ENCODE results near the gene ETDC. TPM values are rescaled to one million over a fixed set of nuclear protein-coding genes. Genes with fewer than 3 reads are reported as not detected.

ETDC gene
- total RNA-seq, 1 donor from 2014 or later = not detected

GRCh38 chrX:135328421-135329005 lies 19.2 kb downstream of the ETDC start:
- no peak overlapping the region for H3K4me3 ChIP-seq
- no peaks in the 10 kb centered on the region for H3K4me1 ChIP-seq
- no peaks in the 10 kb centered on the region for H3K27me3 ChIP-seq (ENCODE audit: low read depth)
- no peak overlapping the region for H3K27ac ChIP-seq
- intact Hi-C loops (cut with DNase I) = no loop called here
- no peaks in the 10 kb centered on the region for H3K36me3 ChIP-seq
- H3K9me3 ChIP-seq = no peaks in the 10 kb centered on the region
- no peak for TF ChIP-seq CTCF (IDR thresholded peaks at IDR 0.05)
- ATAC-seq (no peak), DNase-seq (no peak)

DNA sequence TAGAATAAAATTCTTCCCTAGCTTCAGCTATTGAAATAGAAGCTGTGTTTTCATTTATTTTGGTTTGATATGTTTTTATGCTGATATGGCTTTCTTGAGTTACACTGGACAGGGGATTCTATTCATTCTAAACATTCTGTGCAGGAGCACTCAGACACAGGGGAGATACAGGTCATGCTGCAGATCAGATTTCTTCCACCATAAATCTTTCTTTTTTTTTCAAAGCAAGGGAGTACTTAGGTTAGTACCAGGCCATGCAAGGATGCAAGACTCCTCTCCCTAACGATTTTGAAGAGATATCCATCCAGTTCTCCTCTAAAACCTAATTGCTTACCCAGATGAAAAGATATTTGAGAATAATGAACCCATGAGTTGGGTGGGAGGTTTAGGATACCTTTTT lies 21.4 kb downstream of the ETDC start:
- Histone ChIP-seq H3K36me3 (no peaks in the 10 kb centered on the region), H3K4me3 (no peak overlapping the region), H3K27me3 (ENCODE audit: low read depth) (no peaks in the 10 kb centered on the region), H3K4me1 (no peaks in the 10 kb centered on the region), H3K9me3 (no peaks in the 10 kb centered on the region), H3K27ac (no peak overlapping the region)
- TF ChIP-seq CTCF (IDR thresholded peaks at IDR 0.05) = no peak
- ATAC-seq (no peak), DNase-seq (no peak)
- intact Hi-C loops (cut with DNase I) = no loop called here

- DNase-seq (no peak), ATAC-seq (no peak)
- Histone ChIP-seq H3K27me3 (ENCODE audit: low read depth) (no peaks in the 10 kb centered on the region), H3K27ac (no peak overlapping the region), H3K36me3 (no peaks in the 10 kb centered on the region), H3K4me1 (no peaks in the 10 kb centered on the region), H3K9me3 (no peaks in the 10 kb centered on the region), H3K4me3 (no peak overlapping the region)
- intact Hi-C loops (cut with DNase I) = no loop called here
- TF ChIP-seq CTCF (IDR thresholded peaks at IDR 0.05) = no peak
These were observed 22.2 kb downstream of the ETDC start for GRCh38 chrX:135331525-135331924.

DNA sequence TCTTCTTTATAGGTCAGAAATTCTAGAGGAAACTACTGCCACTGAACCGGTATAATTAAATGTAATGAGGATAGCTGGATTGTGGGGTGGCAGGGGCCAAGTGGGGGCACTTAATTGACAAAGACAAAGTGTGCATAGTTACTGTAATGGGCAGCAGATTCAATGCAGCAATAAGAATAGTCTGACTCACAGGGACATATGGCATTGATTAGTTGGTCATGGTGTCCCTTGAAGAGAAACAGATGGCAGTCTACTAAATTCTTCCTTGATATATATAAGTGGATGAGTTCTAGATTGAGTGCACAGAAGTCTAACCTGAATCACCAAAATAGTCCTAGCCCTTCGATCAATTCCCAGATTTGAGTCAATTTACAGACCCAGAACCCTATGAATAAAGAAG lies 31.6 kb downstream of the ETDC start:
- Histone ChIP-seq H3K27me3 (ENCODE audit: low read depth) (no peaks in the 10 kb centered on the region), H3K36me3 (no peaks in the 10 kb centered on the region), H3K4me3 (peak overlapping the region; percentile 74), H3K4me1 (peaks cover 42% of the 10 kb centered on the region), H3K9me3 (no peaks in the 10 kb centered on the region), H3K27ac (no peak overlapping the region)
- DNase-seq = no peak
- no peak for ATAC-seq
- intact Hi-C loops (cut with DNase I) = no loop called here
- TF ChIP-seq CTCF (IDR thresholded peaks at IDR 0.05) = no peak

- no peaks in the 10 kb centered on the region for H3K9me3 ChIP-seq
- no peak for TF ChIP-seq CTCF (IDR thresholded peaks at IDR 0.05)
- peaks cover 31% of the 10 kb centered on the region for H3K4me1 ChIP-seq
- peak overlapping the region; percentile 94 for H3K27ac ChIP-seq
- peak overlapping the region; percentile 74 for H3K4me3 ChIP-seq
- H3K36me3 ChIP-seq = peaks cover 11% of the 10 kb centered on the region
- no peaks in the 10 kb centered on the region for H3K27me3 ChIP-seq (ENCODE audit: low read depth)
- DNase-seq (no peak), ATAC-seq (no peak)
- intact Hi-C loops (cut with DNase I) = no loop called here
These were observed 35.9 kb downstream of the ETDC start for GRCh38 chrX:135345107-135345589.
